NCI-H187 (cell line): Measurements from ENCODE around the gene ZSCAN1.

Experiments used
- DNase-seq, 2 experiments: peaks; one replicate each; lab custom pipeline; 2025; lab: John Stamatoyannopoulos, UW

Gene ZSCAN1

DNA sequence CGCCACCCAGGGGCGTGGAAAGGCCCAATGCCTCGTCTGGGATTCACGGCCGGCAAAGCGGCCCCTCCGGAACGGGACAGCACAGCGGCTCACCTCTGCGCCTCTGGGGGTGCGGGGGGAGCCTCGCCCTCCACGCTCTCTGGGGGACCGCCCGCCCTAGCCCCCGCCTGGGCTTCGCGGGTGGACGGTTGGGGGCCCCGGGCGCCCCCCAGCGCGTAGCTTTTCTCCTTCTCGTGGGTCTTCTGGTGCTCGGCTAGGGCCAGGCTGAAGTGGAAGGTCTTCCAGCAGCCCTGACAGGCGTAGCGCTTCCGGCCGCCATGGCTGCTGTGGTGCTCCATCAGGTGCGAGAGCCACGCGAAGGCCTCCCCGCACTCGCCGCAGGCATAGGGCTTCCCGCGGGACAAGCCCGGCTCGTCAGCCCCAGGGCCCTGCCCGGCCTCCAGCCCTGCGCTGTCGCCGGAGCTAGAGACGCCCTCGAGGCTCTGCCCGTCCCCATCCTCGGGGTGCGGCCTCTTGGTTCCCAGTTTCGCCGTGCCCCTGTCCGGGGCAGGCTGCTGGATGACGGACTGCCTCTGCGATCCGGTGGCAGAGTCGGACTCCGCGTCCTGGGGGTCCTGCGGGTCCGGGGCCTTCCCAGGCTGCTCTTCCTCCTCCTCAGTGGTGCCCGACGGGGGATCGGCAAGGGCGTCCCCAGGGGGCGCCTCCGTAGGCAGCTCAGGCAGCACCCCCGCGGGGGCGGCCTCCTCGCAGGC is 50.9 kb downstream of the ZSCAN1 start:
- no peak for DNase-seq

- no peak for DNase-seq
Observed at GRCh38 chr19:58085348-58085875, 51.6 kb downstream of the ZSCAN1 start.

GRCh38 chr19:58086825-58087710 is 53.2 kb downstream of the ZSCAN1 start:
- DNase-seq: no peak

DNA sequence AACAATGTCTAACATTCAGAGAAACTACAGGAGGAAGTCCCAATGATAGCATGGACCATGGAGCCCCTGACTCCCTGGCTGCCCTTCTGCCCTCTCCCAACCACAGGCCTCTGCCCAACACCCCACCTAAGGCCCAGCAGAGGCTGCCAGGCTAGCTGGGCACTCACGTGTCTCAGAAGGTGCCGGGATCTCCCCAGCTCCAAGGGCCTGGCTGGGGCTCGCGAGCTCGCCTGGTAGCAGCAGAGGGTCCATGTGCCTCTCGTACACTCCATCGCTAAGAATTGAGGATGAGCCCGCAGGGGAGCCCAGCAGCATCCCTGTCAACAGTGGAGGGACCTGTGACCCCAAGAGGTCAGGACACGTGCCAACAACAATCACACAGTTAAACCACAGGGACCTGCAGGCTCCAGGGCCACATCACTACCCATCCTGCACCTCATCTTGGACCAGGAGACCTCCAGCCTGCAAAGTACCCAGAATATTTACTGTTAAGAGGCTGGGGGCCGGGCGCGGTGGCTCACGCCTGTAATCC is 54.8 kb downstream of the ZSCAN1 start:
- DNase-seq: no peak

DNA sequence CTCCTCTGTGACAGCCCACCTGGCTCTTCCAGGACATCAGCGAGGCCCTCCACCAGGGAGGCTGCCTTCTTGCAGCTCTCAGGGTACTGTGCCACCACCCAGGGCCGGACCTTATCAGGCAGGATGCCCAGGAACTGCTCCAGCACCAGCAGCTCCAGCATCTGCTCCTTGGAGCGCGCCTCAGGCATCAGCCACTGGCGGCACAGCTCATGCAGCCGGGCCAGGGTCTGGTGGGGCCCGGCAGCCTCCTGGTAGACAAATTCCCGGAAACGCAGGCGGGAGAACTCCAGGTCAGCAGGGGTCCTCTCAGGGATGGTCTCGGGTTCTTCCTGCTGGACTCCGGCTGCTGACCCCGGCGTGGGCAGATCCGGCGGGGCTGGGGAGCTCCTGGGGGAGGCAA is 56.0 kb downstream of the ZSCAN1 start:
- DNase-seq: no peak

GRCh38 chr19:58091251-58091995 is 57.6 kb downstream of the ZSCAN1 start:
- DNase-seq: no peak

DNA sequence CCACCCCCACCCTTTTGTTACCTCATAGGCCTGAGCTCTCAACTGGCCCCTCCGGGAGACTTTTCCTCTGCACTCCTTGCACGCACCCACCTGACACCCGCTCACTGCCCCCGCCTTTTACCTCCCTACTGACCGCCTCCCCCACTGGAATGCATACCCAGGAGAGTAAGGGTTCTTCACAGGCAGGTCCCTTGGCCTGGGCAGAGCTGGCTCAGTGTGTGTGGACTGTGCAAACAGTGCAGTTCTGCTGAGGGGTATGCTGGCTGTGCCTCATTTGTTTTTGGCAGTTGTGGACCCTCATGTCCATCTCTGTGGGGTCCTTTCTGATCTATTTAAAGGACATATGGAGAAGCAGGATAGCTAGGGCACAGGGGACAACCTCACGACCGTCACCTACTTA is 59.2 kb downstream of the ZSCAN1 start:
- no peak for DNase-seq

GRCh38 chr19:58095328-58095727 is 61.5 kb downstream of the ZSCAN1 start:
- no peak for DNase-seq

GRCh38 chr19:58096884-58097283 is 63.1 kb downstream of the ZSCAN1 start:
- DNase-seq: no peak

- no peak for DNase-seq
Observed at GRCh38 chr19:58097349-58097748, 63.5 kb downstream of the ZSCAN1 start.

DNA sequence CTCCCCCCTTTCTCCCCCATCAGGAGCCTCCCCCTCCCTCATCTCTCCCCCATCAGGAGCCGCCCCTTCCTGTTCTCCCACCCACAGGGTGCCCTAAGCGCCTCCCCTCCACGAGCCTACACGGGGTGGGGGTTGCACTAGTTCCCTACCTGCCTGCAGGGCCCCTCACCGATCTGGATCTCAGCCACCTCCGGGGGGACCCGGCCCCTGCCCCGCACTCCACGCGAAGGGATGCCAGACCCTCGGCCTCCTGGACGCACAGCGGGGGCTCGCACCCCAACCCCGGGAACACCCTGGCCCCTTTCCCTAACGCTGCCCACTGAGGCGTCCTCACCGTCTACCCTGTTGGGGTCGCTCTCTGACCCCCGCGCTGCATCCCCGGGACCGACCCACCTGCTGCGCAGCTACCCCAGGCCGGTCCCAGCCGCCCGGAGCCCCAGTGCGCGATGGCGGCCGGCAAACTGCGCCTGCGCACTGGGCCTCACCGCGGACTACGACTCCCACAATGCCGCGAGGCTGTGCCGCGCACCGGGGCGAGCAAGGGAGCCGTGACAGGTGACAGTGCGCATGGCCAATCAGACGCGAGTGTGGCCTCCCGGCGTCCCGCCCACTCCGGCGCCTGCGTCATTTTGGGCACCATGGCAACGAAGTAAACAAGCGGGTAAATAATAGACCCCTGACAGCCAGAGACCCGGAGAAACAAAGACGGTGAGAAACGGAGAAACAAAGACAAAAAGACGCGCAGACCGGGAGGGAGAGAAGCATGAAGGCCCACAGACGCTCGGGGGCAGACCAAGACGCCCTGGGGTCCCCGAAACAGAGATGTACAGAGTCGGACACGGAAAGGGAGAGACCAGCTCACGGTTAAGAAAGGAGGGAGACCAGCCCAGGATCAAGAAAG is 64.2 kb downstream of the ZSCAN1 start, which contains the start of gene ZSCAN18:
ZSCAN18 (minus strand) TSS at position 451 of the 901 bp plus-strand sequence. CDS start 7,964 bp downstream, outside the sequence.
- DNase-seq: peak; percentile 67 to 80

GRCh38 chr19:58098682-58098998 is 64.8 kb downstream of the ZSCAN1 start:
- no peak for DNase-seq
